Adipocyte (in vitro differentiated cells): Measurements from ENCODE around the gene PACSIN1.

Source experiments
- DNase-seq: peaks from one replicate; pipeline ENCODE4 v3.0.0-alpha.2; 2015; ENCODE audit warnings: low read depth
- H3K27me3 ChIP-seq: replicated peaks from 2 replicates; pipeline ENCODE4 v1.7.0; 2013; ENCODE audit warnings: mild to moderate bottlenecking, low read length, moderate library complexity; ENCODE audit not compliant: control insufficient read depth, insufficient read depth
- H3K36me3 ChIP-seq: 2 replicates; pipeline ENCODE4 v1.7.0; 2013; ENCODE audit warnings: low read length, mild to moderate bottlenecking, moderate library complexity; ENCODE audit not compliant: control insufficient read depth, insufficient read depth, severe bottlenecking
- H3K4me1 ChIP-seq: 2 replicates; pipeline ENCODE4 v1.7.0; 2013; ENCODE audit warnings: mild to moderate bottlenecking, low read length, moderate library complexity; ENCODE audit not compliant: control insufficient read depth, insufficient read depth
- H3K4me3 ChIP-seq: 2 replicates; pipeline ENCODE4 v1.7.0; 2013; ENCODE audit warnings: mild to moderate bottlenecking, low read length, moderate library complexity
- H3K9ac ChIP-seq: 2 replicates; pipeline ENCODE4 v1.7.0; 2013; ENCODE audit warnings: mild to moderate bottlenecking, low read length, moderate library complexity
- H3K9me3 ChIP-seq: 2 replicates; pipeline ENCODE4 v1.7.0; 2013; ENCODE audit warnings: mild to moderate bottlenecking, low read length, moderate library complexity; ENCODE audit not compliant: control insufficient read depth

PACSIN1 gene

DNA sequence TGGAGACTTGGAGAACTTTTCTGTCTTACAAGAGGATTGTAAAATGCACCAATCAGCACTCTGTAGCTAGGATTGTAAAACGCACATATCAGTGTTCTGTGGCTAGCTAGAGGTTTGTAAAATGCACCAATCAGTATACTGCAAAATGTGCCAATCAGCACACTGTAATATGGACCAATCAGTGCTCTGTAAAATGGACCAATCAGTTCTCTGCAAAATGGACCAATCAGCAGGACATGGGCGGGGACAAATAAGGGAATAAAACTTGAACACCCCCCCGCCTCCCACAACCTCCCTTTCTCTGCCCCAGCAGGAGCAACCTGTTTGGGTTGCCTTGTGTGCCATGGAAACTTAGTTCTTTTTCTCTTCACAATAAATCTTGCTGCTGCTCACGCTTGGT, 27.2 kb upstream of the PACSIN1 start:
- Histone ChIP-seq H3K4me1 (no peaks in the 10 kb centered on the region), H3K36me3 (no peaks in the 10 kb centered on the region), H3K9me3 (no peaks in the 10 kb centered on the region), H3K4me3 (no peak overlapping the region), H3K27me3 (no peaks in the 10 kb centered on the region), H3K9ac (no peak overlapping the region)
- no peak for DNase-seq

DNA sequence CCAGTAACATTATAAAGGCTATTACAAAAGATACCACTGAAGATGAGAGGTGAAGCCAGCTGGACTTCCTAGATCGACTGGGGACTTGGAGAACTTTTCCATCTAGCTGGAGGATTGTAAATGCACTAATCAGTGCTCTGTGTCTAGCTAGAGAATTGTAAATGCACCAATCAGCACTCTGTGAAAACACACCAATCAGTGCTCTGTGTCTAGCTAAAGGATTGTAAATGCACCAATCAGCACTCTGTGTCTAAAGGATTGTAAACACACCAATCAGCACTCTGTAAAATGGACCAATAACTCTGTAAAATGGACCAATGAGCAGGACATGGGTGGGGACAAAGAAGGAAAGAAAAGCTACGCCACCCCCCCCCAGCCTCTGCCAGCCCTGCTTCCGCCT, 26.4 kb upstream of the PACSIN1 start:
- H3K9me3 ChIP-seq: no peaks in the 10 kb centered on the region
- H3K4me3 ChIP-seq: no peak overlapping the region
- no peaks in the 10 kb centered on the region for H3K36me3 ChIP-seq
- DNase-seq: no peak
- H3K27me3 ChIP-seq: no peaks in the 10 kb centered on the region
- H3K9ac ChIP-seq: no peak overlapping the region
- H3K4me1 ChIP-seq: no peaks in the 10 kb centered on the region

DNA sequence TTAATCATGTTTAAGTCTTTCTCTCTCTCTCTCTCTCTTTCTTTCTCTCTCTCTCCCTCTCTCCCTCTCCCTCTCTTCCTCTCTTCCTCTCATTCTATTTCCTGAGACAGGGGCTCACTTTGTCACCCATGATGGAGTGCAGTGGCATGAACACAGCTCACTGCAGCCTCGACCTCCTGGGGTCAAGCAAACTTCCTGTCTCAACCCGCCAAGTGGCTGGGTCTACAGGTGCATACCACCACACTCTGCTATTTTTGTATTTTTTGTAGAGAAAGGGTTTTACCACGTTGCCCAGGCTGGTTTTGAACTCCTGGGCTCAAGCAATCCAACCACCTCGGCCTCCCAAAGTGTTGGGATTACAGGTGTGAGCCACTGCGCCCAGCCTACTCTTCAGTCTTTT, 24.4 kb upstream of the PACSIN1 start:
- H3K36me3 ChIP-seq: no peaks in the 10 kb centered on the region
- no peak overlapping the region for H3K9ac ChIP-seq
- DNase-seq: no peak
- H3K9me3 ChIP-seq: no peaks in the 10 kb centered on the region
- peaks cover 3% of the 10 kb centered on the region for H3K27me3 ChIP-seq
- no peaks in the 10 kb centered on the region for H3K4me1 ChIP-seq
- no peak overlapping the region for H3K4me3 ChIP-seq

DNA sequence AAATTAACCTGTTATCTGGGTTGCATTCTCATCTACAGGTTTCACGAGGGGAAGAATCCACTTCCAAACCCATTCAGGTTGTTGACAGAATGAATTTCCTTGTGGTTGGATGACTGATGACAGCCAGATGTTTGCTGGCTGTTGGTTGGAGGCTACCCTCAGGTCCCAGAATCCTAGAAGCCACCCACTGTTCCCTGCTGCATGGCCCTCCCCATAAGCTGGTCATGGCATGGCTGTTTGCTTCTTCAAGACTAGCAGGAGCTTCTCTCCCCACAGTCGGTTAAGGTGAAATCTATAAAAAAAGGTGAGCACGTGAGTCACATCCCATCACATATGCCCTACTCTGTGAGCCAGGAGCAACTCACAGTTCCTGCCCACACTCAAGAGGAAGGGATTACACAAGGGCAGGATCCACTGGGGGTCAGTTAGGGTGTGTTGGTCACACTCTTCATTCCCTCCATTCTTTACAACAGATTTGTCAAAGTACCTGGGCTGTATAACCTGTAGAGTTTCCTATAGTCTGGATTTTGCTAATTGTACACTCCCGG, 20.5 kb upstream of the PACSIN1 start:
- peaks cover 23% of the 10 kb centered on the region for H3K27me3 ChIP-seq
- no peak for DNase-seq
- no peak overlapping the region for H3K9ac ChIP-seq
- no peaks in the 10 kb centered on the region for H3K4me1 ChIP-seq
- H3K9me3 ChIP-seq: no peaks in the 10 kb centered on the region
- H3K36me3 ChIP-seq: no peaks in the 10 kb centered on the region
- no peak overlapping the region for H3K4me3 ChIP-seq

DNA sequence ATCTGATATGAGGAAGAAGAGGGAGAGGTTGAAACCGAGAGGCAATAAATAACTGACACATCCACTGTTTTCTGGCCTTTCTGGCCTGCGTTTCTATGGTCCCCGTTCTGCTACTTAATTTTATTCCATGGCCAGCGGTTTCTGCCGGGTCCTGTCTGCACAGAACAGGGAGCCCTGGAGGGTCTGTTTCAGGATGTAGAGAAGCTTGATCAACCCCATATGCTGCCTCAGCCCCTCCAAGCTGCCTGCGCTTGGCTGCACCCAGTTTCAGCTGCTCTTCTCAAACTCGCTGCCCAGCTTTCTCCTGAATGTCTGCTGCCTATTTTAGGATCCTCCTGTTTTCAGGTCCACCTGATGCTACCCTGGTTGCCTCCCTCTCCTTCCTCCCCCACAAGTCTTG, 18.5 kb upstream of the PACSIN1 start:
- H3K27me3 ChIP-seq: peaks cover 23% of the 10 kb centered on the region
- no peak for DNase-seq

DNA sequence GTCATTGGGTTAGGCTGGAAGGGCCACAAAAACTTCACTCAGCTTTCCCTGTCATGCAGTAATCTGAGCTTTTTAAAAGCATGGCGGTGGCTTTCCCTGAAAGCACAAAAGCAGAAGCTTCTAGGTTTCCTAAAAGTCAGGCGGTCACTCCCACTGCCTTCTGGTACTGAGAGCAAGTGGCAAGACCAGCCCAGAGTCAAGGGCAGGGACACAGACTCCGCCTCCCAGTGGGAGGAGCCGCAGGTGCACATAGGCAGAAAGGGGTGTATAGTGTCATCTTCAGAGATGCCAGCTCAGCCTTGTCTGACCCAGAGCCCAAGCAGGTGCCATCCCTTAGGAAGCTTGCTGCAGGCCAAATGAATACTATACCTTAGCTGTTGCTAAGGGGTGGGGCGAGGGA, 18.0 kb upstream of the PACSIN1 start:
- Histone ChIP-seq H3K9me3 (peaks cover 7% of the 10 kb centered on the region), H3K9ac (no peak overlapping the region), H3K4me3 (no peak overlapping the region), H3K4me1 (no peaks in the 10 kb centered on the region), H3K27me3 (peaks cover 23% of the 10 kb centered on the region), H3K36me3 (no peaks in the 10 kb centered on the region)
- DNase-seq: no peak

More for the DNA sequence above, 18.5 kb upstream of the PACSIN1 start:
- Histone ChIP-seq H3K9ac (no peak overlapping the region), H3K4me3 (no peak overlapping the region), H3K9me3 (peaks cover 7% of the 10 kb centered on the region), H3K4me1 (no peaks in the 10 kb centered on the region), H3K36me3 (no peaks in the 10 kb centered on the region)

DNA sequence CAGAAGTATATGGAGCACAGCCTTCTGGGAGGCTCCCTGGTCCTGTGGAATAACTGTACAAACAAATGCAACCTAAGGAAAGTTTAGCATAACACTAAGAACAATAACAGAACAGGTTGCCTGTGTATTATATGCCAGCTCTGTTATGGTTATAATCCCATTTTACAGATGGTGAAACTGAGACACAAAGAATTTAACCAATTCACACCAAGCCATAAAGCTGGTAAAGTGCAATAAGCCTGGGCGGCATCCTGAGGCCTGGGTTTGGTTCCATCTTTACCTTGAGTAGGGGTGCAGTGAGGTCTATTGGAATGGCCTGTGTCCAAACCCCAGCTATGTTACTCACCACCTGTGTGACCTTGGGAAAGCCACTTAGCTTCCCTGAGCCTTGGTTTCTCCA, 14.7 kb upstream of the PACSIN1 start:
- Histone ChIP-seq H3K9ac (no peak overlapping the region), H3K4me3 (no peak overlapping the region), H3K4me1 (no peaks in the 10 kb centered on the region), H3K36me3 (no peaks in the 10 kb centered on the region), H3K9me3 (peaks cover 7% of the 10 kb centered on the region), H3K27me3 (peaks cover 20% of the 10 kb centered on the region)
- DNase-seq: no peak

DNA sequence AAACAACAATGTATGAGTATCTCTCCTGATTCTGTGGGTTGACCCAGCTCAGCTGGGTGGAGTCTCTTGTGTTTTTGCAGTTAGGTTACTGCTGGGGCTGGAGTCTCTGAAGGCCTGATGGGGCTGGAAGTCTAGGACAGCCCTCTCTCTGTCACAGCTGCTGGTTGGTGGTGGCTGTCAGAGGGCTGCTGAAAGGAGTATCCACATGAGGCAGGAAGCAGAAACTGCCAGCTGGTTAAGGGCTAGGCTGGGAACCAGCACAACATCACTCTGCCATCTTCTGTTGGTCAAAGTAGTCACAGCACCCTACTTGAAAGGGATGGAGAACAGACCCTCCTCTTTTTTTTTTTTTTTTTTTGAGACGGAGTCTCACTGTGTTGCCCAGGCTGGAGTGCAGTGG, 10.0 kb upstream of the PACSIN1 start:
- no peaks in the 10 kb centered on the region for H3K36me3 ChIP-seq
- peaks cover 7% of the 10 kb centered on the region for H3K9me3 ChIP-seq
- no peak overlapping the region for H3K4me3 ChIP-seq
- DNase-seq: no peak
- H3K27me3 ChIP-seq: no peaks in the 10 kb centered on the region
- no peak overlapping the region for H3K9ac ChIP-seq
- no peaks in the 10 kb centered on the region for H3K4me1 ChIP-seq

DNA sequence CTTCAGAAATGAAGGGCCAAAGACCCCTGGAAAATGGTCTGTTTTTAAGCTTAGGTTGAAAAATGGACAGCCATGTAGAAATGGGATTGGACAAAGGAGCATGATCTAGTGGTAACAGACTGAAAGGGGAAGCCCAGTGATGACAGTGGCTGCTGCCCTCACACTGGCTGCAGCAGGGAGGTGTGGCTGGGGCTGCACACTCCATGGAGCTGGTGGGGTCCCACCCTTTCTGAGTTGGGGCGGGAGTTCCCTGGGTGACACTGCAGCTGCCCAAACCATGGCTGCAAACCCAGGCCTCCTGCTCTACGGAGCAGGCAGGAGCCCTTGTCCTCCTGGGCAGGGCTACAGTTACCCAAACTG, 8.5 kb upstream of the PACSIN1 start:
- Histone ChIP-seq H3K27me3 (no peaks in the 10 kb centered on the region), H3K4me3 (no peak overlapping the region), H3K9me3 (no peaks in the 10 kb centered on the region), H3K36me3 (no peaks in the 10 kb centered on the region), H3K9ac (no peak overlapping the region), H3K4me1 (no peaks in the 10 kb centered on the region)
- no peak for DNase-seq

DNA sequence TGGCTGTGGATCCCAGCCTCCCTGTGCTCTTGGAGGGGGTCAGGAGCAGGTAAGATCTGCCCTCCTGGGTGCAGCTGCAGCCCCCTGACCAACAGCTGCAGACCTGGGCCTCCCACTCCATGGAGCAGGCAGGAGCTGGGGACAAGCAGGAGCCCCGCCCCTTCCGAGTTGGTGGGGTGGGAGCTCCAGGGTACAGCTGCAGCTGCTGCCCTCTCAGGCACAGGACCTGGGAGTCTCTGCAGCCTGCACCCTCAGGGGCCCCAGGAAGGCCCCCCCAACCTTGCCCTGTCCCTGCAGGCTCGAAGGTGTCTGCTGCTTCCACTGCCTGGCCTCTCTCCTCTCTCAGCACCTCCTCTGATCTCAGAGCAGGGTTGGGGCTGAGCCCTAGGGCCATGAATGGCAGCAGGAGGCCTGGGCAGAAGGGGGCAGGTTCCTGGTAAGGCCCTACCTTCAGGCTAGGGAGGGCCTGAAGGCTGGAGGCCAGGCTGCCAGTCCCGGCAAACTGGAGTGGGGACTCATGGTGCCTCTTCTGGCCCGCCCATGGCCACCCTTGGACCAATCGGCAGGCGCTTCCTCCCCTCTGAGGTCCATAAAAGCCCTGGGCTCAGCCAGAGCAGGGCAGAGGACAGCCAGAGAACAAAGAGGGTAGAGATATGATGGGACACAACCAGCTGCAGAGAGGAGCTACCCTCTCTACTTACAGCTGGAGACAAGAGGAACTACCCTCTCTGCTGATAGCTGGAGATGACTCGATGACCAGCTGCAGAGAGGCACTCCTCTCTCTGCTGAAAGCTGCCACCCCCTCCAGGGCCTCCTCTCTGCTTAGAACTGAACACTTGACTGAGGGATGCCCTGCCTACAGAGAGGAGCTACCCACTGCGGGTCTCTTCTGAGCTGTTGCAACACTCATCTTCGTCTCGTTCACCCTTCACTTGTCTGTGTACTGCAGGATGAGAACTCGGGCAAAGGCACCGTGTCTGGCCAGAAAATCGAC, 7.8 kb upstream of the PACSIN1 start:
- peak; percentile 25 for DNase-seq
- Histone ChIP-seq H3K9me3 (no peaks in the 10 kb centered on the region), H3K4me3 (no peak overlapping the region), H3K4me1 (peaks cover 4% of the 10 kb centered on the region), H3K9ac (no peak overlapping the region), H3K27me3 (peaks cover 5% of the 10 kb centered on the region), H3K36me3 (no peaks in the 10 kb centered on the region)

DNA sequence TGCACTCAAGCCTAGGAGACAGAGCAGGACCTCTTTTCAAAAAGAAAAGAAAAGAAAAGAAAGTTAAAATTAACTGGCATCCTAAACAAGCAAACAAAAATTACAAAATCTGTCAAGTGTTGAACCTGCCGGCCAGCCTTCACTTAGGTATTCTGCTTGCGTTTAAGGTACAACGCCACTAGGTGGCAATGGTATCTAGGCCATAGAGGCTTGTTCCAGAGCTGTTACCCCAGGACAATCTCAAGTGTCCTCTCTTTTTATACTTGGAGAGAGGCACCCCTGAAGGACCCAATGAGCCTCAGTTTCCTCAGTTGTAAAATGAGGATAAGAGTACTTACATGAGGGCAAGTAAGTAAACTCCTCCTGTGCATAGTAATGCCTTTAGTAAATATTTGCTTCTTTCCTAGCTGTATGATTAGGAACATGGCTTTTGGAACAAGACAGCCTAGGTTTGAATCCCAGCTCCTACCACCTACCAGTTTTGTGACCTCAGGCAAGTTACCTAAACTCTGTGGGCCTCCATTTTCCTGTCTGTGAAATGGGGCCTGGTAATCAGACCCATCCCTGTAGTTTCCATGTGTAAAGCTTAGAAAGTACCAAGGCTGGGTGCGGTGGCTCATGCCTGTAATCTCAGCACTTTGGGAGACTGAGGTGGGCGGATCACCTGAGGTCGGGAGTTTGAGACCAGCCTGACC, 5.8 kb upstream of the PACSIN1 start:
- no peak overlapping the region for H3K4me3 ChIP-seq
- DNase-seq: peak; percentile 61

More for the DNA sequence above, 5.8 kb upstream of the PACSIN1 start:
- no peaks in the 10 kb centered on the region for H3K36me3 ChIP-seq
- peaks cover 4% of the 10 kb centered on the region for H3K4me1 ChIP-seq
- H3K9me3 ChIP-seq: no peaks in the 10 kb centered on the region
- H3K9ac ChIP-seq: no peak overlapping the region
- H3K27me3 ChIP-seq: peaks cover 15% of the 10 kb centered on the region
